ENCODE results near the gene INS.

- TF ChIP-seq CTCF (conservative IDR thresholded peaks at IDR 0.05; ENCODE audit: low read depth, low read length) (no peak), EZH2 (IDR thresholded peaks at IDR 0.05; ENCODE audit: borderline replicate concordance, low read depth, low read length, poor library complexity, severe bottlenecking) (no peak)
These were observed 34.4 kb downstream of the INS start for GRCh38 chr11:2126520-2127085.
